ENCODE data around the gene CCDC184. TPM values are rescaled to one million over a fixed set of nuclear protein-coding genes. Genes with fewer than 3 reads are reported as not detected.

The CCDC184 gene
- total and polyA plus RNA-seq, 2 of the 13 experiments (the other 11 are each of a cell fraction or from before 2014, with no cell fraction given), result not detected

DNA sequence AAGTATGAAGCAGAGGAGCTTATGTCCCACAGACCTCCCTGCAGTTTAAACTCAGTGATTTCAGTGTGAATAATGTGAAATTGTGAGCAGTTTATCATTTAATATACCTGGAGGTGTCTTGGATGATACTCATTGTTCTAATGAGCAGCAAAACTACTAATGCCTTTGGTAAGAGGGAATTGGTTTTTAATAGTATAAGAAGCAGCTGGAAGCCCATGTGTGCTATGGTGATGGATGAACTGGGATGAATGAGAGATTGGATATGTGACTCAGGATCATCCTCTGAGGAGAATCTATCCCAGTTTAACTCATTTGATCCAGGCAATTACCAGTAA is 7.1 kb upstream of the CCDC184 start (continued):
- no peak for TF ChIP-seq ZNF646 (CRISPR knock-in tag; IDR thresholded peaks at IDR 0.05)

GRCh38 chr12:48177982-48178381 is 5.5 kb upstream of the CCDC184 start:
- ChIA-PET CTCF (ENCODE audit: low intra/inter-chr PET ratio, low total read pairs) (no interaction called here), POLR2A (no interaction called here)
- TF ChIP-seq, protein P1, sequence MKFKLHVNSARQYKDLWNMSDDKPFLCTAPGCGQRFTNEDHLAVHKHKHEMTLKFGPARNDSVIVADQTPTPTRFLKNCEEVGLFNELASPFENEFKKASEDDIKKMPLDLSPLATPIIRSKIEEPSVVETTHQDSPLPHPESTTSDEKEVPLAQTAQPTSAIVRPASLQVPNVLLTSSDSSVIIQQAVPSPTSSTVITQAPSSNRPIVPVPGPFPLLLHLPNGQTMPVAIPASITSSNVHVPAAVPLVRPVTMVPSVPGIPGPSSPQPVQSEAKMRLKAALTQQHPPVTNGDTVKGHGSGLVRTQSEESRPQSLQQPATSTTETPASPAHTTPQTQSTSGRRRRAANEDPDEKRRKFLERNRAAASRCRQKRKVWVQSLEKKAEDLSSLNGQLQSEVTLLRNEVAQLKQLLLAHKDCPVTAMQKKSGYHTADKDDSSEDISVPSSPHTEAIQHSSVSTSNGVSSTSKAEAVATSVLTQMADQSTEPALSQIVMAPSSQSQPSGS (CRISPR knock-in tag; IDR thresholded peaks at IDR 0.05), result no peak
- TF ChIP-seq ZNF644 (CRISPR knock-in tag; IDR thresholded peaks at IDR 0.05; ENCODE audit: low read depth) (no peak), MATR3 (CRISPR knock-in tag; IDR thresholded peaks at IDR 0.05) (no peak)
- Histone ChIP-seq H3K4me1 (ENCODE audit: insufficient read depth, low read length) (0 out of 2 replicates have a peak, but pooled peaks cover 5% of the 10 kb centered on the region), H3K4me3 (replicated peaks in 1 of 3; ENCODE audit: insufficient read depth in 1 of 3, low read depth in 2 of 3, low read length in 3 of 3) (no peak overlapping the region), H3K27ac (ENCODE audit: extremely low read length, insufficient read depth, low read length) (no peak overlapping the region), H3K27me3 (ENCODE audit: control insufficient read depth in 1 of 2, insufficient read depth in 2 of 2, low read length in 2 of 2) (peaks cover 0 to 31% of the 10 kb centered on the region in 2 experiments; a peak in 3 of 5 replicates), H3K4me2 (ENCODE audit: low read depth, low read length) (no peak overlapping the region), H3K36me3 (replicated peaks in 1 of 2; ENCODE audit: control insufficient read depth in 1 of 2, insufficient read depth in 2 of 2, low read length in 2 of 2) (no peaks in the 10 kb centered on the region), H3K9me3 (ENCODE audit: low read length) (no peaks in the 10 kb centered on the region), H3K79me2 (ENCODE audit: insufficient read depth, low read length) (no peaks in the 10 kb centered on the region), H4K20me1 (ENCODE audit: insufficient read depth, low read length) (no peaks in the 10 kb centered on the region), H2AFZ (ENCODE audit: low read length) (no peak overlapping the region), H3K9ac (ENCODE audit: insufficient read depth, low read depth, low read length) (no peak overlapping the region)
- DNase-seq (ENCODE audit: low spot score) (no peak), ATAC-seq (no peak), FAIRE-seq (no peak)
- BruUV-seq (replicated peaks), result no TSS peak
- in situ Hi-C loops (cut with HindIII; ENCODE audit: extremely low pct_ligation_motif_present, low pct_unique_long_range_greater_than_20kb) (no loop called here), intact Hi-C loops (cut with micrococcal nuclease; ENCODE audit: unreplicated experiment) (no loop called here)
- WGBS (ENCODE audit: low lambda C conversion rate), result 10% methylated on average over 4 of the region's 4 CpGs
